Stimulated activated CD4-positive, alpha-beta T cell treated with anti-CD3 and anti-CD28 coated beads, Interleukin-15, amount 100 ng/mL, for 48 hours (primary cell): ENCODE measurements around the gene HADHB.
A peak's percentile ranks its signal among the peaks of the same experiment; 100 is the strongest.
"Not testable (repeated sequence)": the region's sequence is repeated elsewhere in the genome, so short reads cannot be mapped to it uniquely, and the experiment has no call there.

ENCODE experiments used
- DNase-seq, 2 donors: peaks; one replicate each; pipeline ENCODE4 v3.0.0-alpha.2; 2020; ENCODE audit warnings: low read depth in 2 of 2

Gene HADHB

GRCh38 chr2:26297061-26297460 lies 52.3 kb downstream of the HADHB start:
- no peak for DNase-seq

- DNase-seq: no peak
Observed at GRCh38 chr2:26298286-26298637, 53.5 kb downstream of the HADHB start.

GRCh38 chr2:26298638-26299393 lies 54.1 kb downstream of the HADHB start:
- DNase-seq: peak in 1 of 2 donors; percentile 8

GRCh38 chr2:26299471-26300101 lies 54.8 kb downstream of the HADHB start:
- no peak for DNase-seq

GRCh38 chr2:26300234-26300925 lies 55.6 kb downstream of the HADHB start:
- no peak for DNase-seq

- no peak for DNase-seq
Observed at GRCh38 chr2:26302846-26303245, 58.1 kb downstream of the HADHB start.

- DNase-seq: not testable (repeated sequence)
Observed at GRCh38 chr2:26305094-26305493, 60.4 kb downstream of the HADHB start.

- DNase-seq: no peak
Observed at GRCh38 chr2:26305540-26305939, 60.8 kb downstream of the HADHB start.

- no peak for DNase-seq
Observed at GRCh38 chr2:26309921-26310320, 65.2 kb downstream of the HADHB start.

- no peak for DNase-seq
Observed at GRCh38 chr2:26312471-26312870, 67.7 kb downstream of the HADHB start.

- DNase-seq: no peak
Observed at GRCh38 chr2:26313446-26313845, 68.7 kb downstream of the HADHB start.

GRCh38 chr2:26314243-26314642 lies 69.5 kb downstream of the HADHB start:
- no peak for DNase-seq

GRCh38 chr2:26316041-26316440 lies 71.3 kb downstream of the HADHB start:
- no peak for DNase-seq

GRCh38 chr2:26316845-26317244 lies 72.1 kb downstream of the HADHB start:
- no peak for DNase-seq

- DNase-seq: no peak
Observed at GRCh38 chr2:26317377-26318105, 72.8 kb downstream of the HADHB start.

- no peak for DNase-seq
Observed at GRCh38 chr2:26318950-26319349, 74.2 kb downstream of the HADHB start.

- not testable (repeated sequence) for DNase-seq
Observed at GRCh38 chr2:26324479-26324878, 79.7 kb downstream of the HADHB start.

GRCh38 chr2:26324903-26325302 lies 80.2 kb downstream of the HADHB start:
- no peak for DNase-seq

- no peak for DNase-seq
Observed at GRCh38 chr2:26325851-26326250, 81.1 kb downstream of the HADHB start.

- DNase-seq: no peak
Observed at GRCh38 chr2:26326514-26326913, 81.8 kb downstream of the HADHB start.

GRCh38 chr2:26327291-26328272 lies 82.8 kb downstream of the HADHB start:
- no peak for DNase-seq
